Cardiac septum (tissue), 1 donor: ENCODE measurements around the gene MRPL48. TPM values are rescaled to one million over a fixed set of nuclear protein-coding genes. Genes with fewer than 3 reads are reported as not detected.

Experiments
- DNase-seq: peaks from one replicate; pipeline ENCODE4 v3.0.0-alpha.2; 2020; ENCODE audit warnings: low spot score
- intact Hi-C: fragments of 100-400 bp; cut with DNase I; formaldehyde crosslinking; loops from one replicate; pipeline ENCODE4 v1.14.0; 2022
- total RNA-seq: library from RNA; stranded (reverse); fragmentation: NEBNext Ultra II Directional; extraction: Animal tissue kit (Norgen Biotek cat#: 25700); gene quantifications from one replicate; pipeline ENCODE4 v1.2.1, GENCODE V29; 2021
- donor health status: DM: no; HTN: no; CAD: no.

MRPL48 gene
- total RNA-seq, 1 donor from 2014 or later, result 30.8 TPM

DNA sequence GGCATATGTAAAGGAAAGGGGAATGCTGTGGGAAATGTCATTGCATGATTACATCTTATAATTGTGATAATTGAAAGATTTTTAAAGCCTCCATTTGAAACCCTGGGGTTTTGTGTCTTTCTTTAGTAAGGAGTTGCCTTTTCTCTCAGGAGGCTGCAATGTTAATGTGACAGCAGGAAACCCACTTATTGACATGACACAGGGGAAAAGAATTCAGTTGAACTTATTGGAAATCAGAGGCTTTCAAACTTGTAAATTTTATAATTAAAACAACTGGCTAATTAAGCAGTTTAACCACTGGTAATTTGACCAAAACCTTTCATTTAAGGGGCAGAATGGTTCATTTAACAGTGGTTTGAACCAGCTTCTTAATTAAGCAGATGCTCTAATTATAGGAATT lies 31.2 kb downstream of the MRPL48 start:
- intact Hi-C loops, result no loop called here
- no peak for DNase-seq

DNA sequence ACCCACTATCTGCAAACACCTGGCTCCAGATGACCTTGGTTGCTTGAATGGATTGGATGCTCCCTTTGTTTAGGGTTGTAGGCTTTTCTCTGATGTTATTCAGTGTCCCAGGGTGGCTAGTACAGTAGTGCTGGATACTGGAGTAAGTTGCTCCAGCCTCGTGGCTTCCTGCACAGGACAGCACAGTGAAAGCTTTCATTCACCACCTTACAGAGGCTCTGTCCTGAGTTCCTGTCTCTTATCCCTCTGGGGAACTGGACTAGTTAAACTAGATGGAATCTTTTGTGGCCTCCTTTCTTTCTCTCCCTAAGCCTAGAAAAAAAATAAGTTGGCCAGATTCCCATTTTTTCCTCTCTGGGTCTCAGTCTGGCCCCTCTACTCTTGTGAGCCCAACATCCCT lies 42.6 kb downstream of the MRPL48 start:
- intact Hi-C loops, result no loop called here
- no peak for DNase-seq

DNA sequence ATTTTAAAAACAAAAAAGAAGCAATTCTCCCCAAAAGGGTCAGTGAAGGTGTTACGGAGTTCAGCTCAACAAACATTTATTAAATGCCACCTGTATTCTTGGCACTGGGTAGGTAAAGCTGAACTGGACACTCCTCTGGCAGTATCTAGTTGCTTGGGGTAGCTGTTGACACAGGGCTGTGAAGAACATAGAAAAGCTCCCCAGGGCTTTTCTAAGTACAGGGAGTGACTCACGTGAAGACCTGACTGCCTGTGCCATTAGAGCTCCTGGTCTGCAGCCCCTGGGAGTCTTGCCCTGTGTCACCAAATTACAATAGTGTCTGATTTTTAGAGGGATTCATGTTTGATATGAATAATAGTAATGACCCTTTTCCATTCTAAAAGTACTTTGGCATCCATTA lies 45.4 kb downstream of the MRPL48 start:
- intact Hi-C loops, result no loop called here
- DNase-seq, result no peak

DNA sequence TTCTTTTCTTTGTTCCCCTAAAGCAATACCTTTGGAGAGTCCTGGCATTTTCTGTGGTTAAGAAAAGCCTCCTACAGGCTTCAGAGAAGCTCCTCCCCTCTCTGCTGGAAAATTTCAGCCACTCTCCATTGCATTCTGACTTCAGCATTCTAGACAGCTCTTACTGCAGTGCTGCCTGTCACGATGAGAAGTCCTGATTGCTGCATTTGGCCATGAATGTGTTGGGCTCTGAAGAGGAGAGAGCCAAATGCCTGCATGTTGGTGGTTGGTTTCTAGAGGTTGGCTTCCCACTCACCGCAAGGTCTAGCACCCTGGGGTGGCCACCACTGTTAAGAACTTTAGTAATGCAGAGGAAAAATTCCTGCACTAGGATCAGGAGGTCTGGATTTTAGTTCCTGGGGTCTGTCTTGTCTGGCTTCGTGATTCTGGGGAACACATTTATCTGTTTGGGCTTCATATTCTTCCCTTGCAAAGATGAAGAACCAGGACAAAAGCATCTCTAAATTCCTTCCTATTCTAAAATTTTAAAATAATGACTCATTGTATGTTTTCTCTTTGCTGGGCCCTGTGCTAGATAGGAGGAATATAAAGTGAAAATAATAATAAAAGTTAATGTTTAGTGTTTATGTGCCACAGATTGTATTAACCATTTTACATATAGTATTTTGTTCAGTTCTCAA lies 50.9 kb downstream of the MRPL48 start:
- DNase-seq, result no peak
- intact Hi-C loops, result no loop called here

DNA sequence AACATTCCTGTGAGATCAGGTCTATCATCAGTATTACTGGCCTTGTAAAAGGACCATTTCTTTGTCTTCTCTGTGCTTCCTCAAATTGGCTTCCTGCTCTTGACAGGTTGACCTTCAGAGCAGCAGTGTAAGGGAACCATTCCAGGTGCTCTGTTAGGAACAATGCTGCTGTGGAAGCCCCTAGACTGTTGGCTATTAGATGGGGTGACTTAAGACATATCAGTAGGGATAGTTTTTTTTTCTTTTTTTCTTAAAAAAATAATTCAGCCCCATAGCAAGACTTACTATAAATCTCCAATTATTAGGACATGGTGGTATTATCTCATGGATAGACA lies 51.4 kb downstream of the MRPL48 start:
- intact Hi-C loops, result no loop called here
- DNase-seq, result no peak

DNA sequence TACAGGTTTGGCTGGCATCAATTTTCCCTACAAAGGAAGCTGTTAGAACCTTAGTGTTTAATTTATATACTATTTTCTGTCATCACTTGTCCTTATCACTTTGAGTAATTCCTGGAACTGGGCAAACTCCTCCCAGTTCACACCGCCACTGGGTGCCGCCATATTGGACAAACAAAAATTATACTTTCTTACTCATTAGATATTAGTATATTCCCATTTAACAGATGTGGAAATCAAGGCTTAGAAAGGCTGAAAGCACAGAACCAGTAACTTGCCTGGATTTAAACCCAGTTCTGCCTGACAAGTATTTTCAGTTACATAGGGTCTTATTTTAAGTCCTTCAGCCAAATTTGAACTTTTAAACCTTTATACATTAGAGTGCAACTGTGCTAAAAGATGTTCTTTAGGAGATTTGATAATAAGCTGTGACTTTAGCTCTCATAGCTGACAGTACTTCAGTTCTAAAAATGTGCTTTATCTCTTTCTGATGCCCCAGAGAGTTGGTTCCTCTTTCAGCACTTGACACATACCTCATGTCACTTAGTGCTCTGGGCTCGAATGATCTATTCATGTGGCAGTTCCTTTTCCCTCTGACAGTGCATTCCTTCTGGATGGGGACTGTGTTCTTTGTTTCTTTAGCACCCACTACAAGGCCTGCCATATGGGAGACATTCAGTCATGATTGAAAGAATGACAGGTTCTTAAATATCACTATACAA lies 63.5 kb downstream of the MRPL48 start:
- intact Hi-C loops, result no loop called here
- no peak for DNase-seq

DNA sequence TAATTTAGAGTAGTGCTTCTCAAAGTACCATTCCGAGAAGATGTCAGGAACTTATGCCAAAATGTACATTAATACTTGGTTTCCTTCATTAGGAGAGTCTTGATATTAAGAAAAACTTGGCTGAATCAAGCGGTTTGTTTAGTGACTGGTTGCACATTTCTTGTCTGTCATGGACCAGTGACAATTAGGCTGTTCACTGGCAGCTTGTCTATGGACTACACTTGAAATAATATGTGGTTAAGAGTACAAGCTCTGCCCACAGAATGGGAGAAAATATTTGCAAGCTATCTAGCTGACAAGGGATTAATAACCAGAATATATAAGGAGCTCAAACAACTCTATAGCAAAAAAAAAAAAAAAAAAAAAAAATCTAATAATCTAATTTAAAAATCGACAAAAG lies 64.4 kb downstream of the MRPL48 start:
- intact Hi-C loops, result no loop called here
- no peak for DNase-seq

DNA sequence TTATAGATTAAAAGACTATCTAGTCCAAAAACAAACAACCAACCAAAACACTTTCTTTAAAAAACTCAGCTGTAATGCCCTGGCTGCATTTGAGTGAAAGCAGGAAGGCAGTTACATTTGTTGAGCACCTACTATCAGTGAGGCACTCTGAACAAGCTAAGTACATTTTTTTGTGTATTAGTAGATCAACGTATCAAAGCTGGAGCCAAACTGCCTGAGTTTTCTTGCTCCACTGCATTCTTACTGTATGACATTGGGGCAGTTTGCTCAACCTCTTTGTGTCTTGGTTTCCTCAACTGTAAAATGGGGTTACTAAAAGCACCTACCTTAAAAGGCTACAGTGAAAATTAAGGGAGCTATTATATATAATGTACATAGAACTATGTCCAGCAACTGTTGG lies 67.0 kb downstream of the MRPL48 start:
- intact Hi-C loops, result no loop called here
- no peak for DNase-seq

DNA sequence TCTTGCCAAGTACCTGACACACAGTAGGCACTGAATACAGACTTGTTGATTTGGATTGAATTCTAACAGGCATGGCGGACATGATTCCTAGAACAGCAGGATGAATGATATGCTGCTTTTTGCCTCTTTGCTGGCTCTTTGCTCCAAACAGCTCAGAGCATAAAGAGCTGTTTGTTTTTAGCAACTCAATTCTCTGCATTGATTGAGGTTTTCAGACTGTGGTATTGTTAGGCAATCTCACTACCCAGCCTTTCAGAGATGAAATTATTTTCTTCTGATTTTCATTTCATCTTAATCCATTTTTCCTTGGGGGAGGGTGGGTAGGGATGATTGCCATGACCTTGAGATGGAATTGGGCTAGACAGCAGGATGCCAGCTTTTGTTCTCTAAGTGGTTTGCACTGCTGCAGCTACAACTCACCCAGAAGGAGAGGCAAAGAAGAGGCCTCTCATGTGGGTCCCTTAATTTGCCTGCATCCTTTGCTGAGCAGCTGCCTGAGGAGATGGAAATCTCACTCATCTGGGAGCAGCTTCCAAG lies 68.4 kb downstream of the MRPL48 start:
- intact Hi-C loops, result no loop called here
- no peak for DNase-seq

DNA sequence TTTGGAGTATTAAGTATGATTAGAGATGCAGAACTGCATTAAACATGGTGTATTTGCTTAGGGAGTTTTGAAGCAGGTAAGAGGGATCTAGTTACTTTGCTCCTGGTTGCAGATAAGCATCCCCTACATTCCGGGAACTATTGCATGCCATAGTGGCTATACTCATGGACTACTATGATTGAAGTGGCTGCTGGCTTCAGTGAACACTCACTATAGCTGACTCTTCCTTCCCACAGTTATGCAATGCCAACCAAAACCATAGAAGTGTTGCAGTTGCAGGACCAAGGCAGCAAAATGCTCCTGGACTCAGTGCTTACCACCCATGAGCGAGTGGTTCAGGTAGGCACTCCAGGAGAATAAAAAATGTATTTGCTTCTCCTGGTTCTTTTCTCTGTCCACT lies 72.0 kb downstream of the MRPL48 start:
- intact Hi-C loops, result no loop called here
- DNase-seq, result no peak

DNA sequence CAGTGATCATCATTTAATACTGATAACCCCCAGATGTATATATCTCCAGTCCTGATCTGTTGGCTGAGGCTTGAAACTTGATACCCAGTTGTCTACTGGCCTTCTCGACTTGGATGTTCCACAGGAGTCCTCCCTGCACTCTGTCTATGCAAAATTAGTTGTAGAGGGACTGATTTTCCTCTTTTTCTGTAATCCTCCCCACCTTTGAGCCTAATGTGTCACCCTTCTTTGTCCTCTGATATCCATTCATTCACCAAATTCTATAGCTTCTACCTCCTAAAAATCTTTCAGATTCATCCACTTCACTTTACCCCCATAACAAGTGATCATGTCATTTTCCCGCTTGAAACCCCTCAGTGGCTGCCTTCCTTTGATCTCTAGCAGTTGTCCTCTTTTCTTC lies 72.5 kb downstream of the MRPL48 start:
- intact Hi-C loops, result no loop called here
- DNase-seq, result no peak

DNA sequence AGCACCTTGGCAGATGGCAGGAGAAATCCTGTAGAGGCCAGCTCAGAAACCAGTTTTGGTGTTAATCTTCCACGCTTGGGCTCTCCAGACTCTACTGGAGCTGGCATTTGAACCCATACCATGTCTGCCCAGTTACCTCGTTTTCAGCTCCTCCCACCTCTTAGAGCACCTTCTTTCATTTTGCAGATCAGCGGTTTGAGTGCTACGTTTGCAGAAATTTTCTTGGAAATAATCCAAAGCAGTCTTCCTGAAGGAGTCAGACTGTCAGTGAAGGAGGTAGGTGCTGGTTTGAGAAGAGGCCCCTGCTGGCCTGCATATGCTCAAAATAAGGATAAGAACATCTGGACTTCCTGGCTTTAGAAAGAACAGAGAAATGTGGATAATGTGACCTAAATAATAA lies 75.3 kb downstream of the MRPL48 start:
- DNase-seq, result no peak
- intact Hi-C loops, result no loop called here

DNA sequence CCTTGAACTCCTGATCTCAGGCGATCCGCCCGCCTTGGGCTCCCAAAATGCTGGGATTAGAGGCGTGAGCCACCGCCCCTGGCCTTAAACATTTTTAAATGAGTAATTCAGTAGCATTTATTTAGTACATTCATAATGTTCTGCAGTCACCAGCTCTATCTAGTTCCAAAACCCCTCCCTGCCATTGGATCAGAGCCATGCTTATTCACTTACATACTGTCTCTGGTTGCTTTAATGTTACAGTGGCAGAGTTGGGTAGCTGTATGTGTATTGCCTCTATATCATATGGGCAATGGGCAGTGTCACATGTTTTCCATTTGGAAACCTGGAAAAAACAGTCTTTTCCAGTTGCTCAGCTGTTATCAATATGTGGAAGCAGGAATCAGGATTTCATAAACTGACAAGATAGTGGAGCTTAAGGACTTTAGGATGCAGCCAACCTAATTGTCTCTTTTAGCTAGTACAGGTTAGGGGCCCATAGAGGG lies 78.5 kb downstream of the MRPL48 start:
- no peak for DNase-seq
- intact Hi-C loops, result no loop called here

DNA sequence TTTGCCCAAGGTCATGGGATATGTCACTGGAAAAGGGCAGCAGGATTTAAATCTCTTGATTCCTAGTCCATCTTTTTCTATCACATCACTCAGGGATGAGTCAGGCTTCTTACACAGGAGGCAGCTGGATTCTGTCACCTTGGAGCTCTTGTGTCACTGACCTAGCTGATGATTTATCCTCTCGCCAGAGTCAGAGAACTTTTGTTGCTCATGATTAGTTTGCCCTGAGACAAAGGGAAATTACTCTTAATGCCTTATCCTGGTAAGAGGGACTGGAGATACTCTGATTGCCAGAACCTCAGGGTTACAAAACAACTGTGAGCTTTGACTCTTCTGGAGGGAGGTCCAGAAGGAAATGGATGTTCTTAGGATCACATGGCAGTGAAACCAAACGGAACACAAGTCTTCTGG lies 78.9 kb downstream of the MRPL48 start:
- DNase-seq, result no peak
- intact Hi-C loops, result no loop called here

DNA sequence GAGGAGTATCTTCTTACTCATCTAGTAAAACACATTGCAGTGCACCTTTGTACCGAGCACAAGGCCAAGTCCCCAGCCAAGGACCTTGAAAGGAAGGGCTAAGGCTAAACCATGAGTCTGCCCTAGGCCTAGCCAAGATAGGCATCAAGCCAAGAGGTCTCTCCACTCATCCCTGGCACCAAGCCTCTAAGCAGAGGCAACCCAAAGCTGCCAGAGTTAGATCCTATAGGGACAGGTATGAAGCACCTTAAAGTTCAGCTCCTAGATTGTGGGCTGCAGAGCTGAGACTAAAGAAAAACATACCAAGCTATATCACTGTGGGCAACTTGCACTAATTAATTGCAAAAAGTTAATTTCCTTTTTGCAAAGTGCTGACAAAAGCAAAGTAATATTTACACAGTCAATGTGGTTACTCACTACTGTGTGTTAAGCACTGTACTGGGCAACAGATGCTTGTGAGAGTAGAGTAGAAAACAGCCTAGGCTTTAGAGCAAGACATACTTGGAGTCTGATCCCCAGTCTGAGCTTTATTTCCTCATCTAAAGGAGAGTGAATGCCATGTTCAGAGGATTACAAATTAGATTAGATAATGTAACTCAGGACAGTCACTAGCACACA lies 81.8 kb downstream of the MRPL48 start:
- intact Hi-C loops, result no loop called here
- no peak for DNase-seq

DNA sequence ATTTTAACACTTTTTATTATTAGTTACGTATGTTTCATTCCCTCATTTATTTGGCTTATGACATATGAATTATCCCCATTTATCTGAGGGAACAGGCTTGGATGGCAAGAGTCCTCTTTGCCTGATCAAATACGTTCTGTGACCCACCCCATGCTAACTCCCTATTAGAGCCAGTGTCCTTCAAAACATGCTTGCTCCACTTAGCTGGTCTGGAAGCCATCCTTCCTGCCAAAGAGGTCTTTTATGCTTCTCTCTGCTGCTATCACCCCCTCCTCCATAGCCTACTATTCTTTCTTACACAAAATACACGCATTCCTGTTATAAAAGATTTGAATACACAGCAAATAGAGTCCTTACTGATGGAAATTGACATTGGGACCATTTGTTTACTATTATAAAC lies 82.6 kb downstream of the MRPL48 start:
- DNase-seq, result no peak
- intact Hi-C loops, result no loop called here

DNA sequence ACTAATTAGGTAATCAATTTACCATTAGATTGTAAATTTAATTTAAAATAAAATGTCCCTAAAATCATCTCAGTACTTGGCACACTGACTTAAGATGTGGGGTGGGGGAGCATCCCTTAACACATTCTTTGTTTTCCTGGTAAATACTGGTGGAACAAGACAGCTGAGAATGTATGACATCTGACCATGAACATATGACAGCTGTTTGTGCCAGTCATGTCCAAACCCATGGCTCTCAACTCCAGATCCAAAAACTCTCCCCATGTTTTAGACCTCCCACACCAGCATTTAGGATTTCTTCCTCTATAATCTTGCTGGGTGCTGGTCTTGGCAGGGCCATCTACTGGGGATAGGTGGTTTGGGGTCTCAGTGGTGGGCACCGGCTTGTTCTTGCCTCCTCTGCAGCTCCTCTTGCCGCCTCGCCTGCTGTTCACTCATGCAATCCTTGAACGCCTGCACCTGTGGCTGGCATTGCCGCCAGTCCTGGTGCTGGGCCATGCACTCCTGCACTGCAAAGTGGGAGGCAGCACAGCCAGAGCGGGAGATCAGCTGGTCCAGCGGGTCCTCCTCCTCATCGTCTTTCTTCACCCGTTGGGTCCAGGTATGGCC lies 85.2 kb downstream of the MRPL48 start:
- intact Hi-C loops, result no loop called here
- no peak for DNase-seq

DNA sequence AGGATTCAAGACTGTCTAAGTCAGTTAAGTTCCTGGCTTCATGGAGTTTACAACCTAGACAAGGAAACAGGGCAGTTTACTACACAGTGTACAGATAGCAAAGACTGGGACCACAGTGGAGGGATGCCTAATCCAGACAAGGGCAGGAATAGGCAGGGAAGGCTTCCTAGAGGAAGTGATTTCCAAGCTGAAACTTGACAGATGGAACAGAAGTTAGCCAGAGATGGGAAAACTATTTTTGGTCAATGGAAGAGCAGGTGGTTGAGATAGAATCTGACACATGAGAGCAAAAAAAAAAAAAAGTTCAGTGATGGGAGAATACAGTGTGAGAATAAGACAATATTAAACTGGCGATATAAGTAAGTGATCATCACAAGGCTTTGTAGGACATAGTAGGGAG lies 87.7 kb downstream of the MRPL48 start:
- intact Hi-C loops, result no loop called here
- DNase-seq, result no peak

DNA sequence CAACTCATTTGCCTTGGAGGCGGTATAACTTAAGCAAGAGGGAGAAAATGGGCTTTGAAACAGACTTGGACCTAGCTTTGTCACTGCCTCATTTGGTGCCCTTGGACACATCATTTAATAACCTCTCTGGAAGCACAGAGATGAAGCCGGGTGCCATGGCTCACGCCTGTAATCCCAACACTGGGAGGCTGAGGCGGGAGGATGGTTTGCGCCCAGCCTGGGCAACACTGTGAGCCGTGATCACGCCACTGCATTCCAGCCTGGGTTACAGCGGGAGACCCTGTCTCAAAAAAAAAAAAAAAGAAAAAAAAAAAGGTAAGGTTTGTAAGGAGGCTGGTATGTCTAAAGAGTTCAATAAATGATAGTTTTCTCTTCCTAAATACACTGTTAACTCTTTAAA lies 88.2 kb downstream of the MRPL48 start:
- DNase-seq, result no peak
- intact Hi-C loops, result loop anchor here (2.0 kb wide), 1 partner anchor 97 kb away; no protein-coding TSS in a partner anchor
